Measurements from ENCODE around the gene TRPM3. TPM values are rescaled to one million over a fixed set of nuclear protein-coding genes. Genes with fewer than 3 reads are reported as not detected.

The TRPM3 gene
- polyA plus RNA-seq, 2 of the 4 experiments (the other 2 are of a cell fraction) = not detected

DNA sequence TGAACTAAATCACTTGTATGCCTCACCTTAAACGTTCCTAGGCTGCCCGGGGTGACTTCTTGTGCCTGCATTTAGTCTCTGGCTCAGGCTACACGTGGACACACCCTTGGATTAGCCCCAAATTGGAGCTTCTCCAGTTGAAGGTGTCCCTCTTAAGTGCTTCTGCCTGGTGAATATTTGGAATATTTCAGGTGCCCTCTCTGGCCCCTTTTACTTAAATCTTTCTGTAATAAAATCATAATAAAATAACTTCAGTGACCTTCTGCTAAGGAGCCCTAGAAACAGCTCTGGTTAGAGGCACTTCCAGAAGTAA lies 632.7 kb downstream of the TRPM3 start:
- Histone ChIP-seq H3K9me3 (no peaks in the 10 kb centered on the region), H3K27ac (no peak overlapping the region; a peak in 1 of 6 replicates), H3K4me1 (peaks cover 6% of the 10 kb centered on the region; the same call in 1 of the 3 replicates), H3K4me3 (no peak overlapping the region), H3K4me2 (no peak overlapping the region)
- TF ChIP-seq, protein P1, sequence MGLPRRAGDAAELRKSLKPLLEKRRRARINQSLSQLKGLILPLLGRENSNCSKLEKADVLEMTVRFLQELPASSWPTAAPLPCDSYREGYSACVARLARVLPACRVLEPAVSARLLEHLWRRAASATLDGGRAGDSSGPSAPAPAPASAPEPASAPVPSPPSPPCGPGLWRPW (IDR thresholded peaks at IDR 0.05) = no peak
- TF ChIP-seq, protein P2, sequence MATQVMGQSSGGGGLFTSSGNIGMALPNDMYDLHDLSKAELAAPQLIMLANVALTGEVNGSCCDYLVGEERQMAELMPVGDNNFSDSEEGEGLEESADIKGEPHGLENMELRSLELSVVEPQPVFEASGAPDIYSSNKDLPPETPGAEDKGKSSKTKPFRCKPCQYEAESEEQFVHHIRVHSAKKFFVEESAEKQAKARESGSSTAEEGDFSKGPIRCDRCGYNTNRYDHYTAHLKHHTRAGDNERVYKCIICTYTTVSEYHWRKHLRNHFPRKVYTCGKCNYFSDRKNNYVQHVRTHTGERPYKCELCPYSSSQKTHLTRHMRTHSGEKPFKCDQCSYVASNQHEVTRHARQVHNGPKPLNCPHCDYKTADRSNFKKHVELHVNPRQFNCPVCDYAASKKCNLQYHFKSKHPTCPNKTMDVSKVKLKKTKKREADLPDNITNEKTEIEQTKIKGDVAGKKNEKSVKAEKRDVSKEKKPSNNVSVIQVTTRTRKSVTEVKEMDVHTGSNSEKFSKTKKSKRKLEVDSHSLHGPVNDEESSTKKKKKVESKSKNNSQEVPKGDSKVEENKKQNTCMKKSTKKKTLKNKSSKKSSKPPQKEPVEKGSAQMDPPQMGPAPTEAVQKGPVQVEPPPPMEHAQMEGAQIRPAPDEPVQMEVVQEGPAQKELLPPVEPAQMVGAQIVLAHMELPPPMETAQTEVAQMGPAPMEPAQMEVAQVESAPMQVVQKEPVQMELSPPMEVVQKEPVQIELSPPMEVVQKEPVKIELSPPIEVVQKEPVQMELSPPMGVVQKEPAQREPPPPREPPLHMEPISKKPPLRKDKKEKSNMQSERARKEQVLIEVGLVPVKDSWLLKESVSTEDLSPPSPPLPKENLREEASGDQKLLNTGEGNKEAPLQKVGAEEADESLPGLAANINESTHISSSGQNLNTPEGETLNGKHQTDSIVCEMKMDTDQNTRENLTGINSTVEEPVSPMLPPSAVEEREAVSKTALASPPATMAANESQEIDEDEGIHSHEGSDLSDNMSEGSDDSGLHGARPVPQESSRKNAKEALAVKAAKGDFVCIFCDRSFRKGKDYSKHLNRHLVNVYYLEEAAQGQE (IDR thresholded peaks at IDR 0.05) = no peak
- no peak for TF ChIP-seq ZFP36 (IDR thresholded peaks at IDR 0.05; ENCODE audit: borderline replicate concordance, partially characterized antibody)
- no peak for TF ChIP-seq BCL3 (IDR thresholded peaks at IDR 0.05)
- no peak for TF ChIP-seq CBX2 (IDR thresholded peaks at IDR 0.05; ENCODE audit: borderline replicate concordance, low read depth)
- no peak for TF ChIP-seq EHF (CRISPR knock-in tag; IDR thresholded peaks at IDR 0.05)
- no peak for TF ChIP-seq MAZ (IDR thresholded peaks at IDR 0.05; ENCODE audit: borderline replicate concordance, low read depth, low read length)
- no peak for TF ChIP-seq HMGXB4 (CRISPR knock-in tag; IDR thresholded peaks at IDR 0.05; ENCODE audit: borderline replicate concordance)
- TF ChIP-seq KDM5A (IDR thresholded peaks at IDR 0.05) = no peak
- no peak for TF ChIP-seq RCOR1 (IDR thresholded peaks at IDR 0.05; ENCODE audit: low read depth, low read length)
- TF ChIP-seq JUN (IDR thresholded peaks at IDR 0.05) = no peak
- no peak for TF ChIP-seq ZC3H11A (IDR thresholded peaks at IDR 0.05)
- no peak for TF ChIP-seq EP300 (IDR thresholded peaks at IDR 0.05)
- TF ChIP-seq NFE2L2 (conservative IDR thresholded peaks at IDR 0.05; ENCODE audit: low read length) = no peak
- TF ChIP-seq CHD4 (IDR thresholded peaks at IDR 0.05; ENCODE audit: borderline replicate concordance) = no peak
- no peak for TF ChIP-seq FOXS1 (CRISPR knock-in tag; IDR thresholded peaks at IDR 0.05)
- no peak for TF ChIP-seq FOSB (CRISPR knock-in tag; IDR thresholded peaks at IDR 0.05)
- no peak for TF ChIP-seq CEBPB (IDR thresholded peaks at IDR 0.05)
- no peak for TF ChIP-seq BHLHE40 (IDR thresholded peaks at IDR 0.05; ENCODE audit: low read depth, low read length)
- ATAC-seq = no peak
- POLR2A ChIA-PET = interaction anchor here (0.6 to 1.9 kb wide), 2 partner anchors 70 to 77 kb away, joined by 6 to 7 read pairs; no protein-coding TSS in a partner anchor
- no peak for DNase-seq (ENCODE audit: low read depth in 1 of 2, low spot score in 1 of 2)
- CTCF ChIA-PET = interaction anchor here (0.8 to 1.7 kb wide), 4 partner anchors 10 to 148 kb away, joined by 3 to 5 read pairs (median 3); no protein-coding TSS in a partner anchor
- FAIRE-seq = no peak
- 5% methylated on average over 3 of the region's 3 CpGs for WGBS (ENCODE audit: missing lambda C conversion rate)

DNA sequence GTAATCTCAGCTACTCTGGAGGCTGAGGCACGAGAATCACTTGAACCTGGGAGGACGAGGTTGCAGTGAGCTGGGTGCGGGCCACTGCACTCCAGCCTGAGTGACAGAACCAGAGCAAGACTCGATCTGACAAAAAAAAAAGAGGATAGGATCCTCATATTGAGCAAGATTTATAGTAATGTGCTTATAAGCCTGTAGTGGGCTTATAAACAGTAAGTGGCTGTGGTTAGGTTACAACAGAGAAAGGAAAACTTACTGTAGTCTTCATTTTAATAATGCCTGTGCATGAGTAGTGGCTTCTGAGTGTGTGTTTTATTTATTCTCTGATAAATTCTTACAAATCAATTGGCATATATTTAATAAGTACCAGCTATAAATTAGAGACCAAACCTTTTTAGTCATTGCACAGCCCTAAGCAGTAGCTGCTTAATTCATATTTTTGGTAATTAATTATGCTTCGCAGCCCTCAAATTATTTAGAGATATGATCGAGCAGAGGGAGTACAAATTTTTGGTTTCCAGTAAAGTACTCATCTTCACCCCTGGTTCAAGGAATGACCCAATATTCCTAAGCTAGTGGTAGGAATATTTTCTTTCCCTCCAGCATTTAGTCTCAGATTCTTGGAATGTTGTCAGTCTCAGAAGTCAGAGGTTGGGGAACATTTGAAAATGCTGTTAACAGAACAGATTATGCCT lies 633.2 kb downstream of the TRPM3 start:
- Histone ChIP-seq H3K4me3 (no peak overlapping the region), H3K27ac (no peak overlapping the region; a peak in 1 of 6 replicates), H3K9me3 (no peaks in the 10 kb centered on the region), H3K4me2 (no peak overlapping the region), H3K4me1 (peaks cover 6% of the 10 kb centered on the region; the same call in 1 of the 3 replicates)
- FAIRE-seq = no peak
- no peak for ATAC-seq
- POLR2A ChIA-PET = interaction anchor here (0.6 to 1.9 kb wide), 2 partner anchors 69 to 76 kb away, joined by 6 to 7 read pairs; no protein-coding TSS in a partner anchor
- DNase-seq (ENCODE audit: low read depth in 1 of 2, low spot score in 1 of 2) = no peak
- 74% methylated on average over 6 of the region's 6 CpGs for WGBS (ENCODE audit: missing lambda C conversion rate)
- CTCF ChIA-PET = interaction anchor here (0.8 to 1.7 kb wide), 5 partner anchors 9 to 147 kb away, joined by 3 to 5 read pairs (median 3); no protein-coding TSS in a partner anchor
- no peak for TF ChIP-seq ZC3H11A (IDR thresholded peaks at IDR 0.05)
- TF ChIP-seq HOXB13 (CRISPR knock-in tag; IDR thresholded peaks at IDR 0.05; ENCODE audit: low read depth) = no peak
- TF ChIP-seq, protein P3, sequence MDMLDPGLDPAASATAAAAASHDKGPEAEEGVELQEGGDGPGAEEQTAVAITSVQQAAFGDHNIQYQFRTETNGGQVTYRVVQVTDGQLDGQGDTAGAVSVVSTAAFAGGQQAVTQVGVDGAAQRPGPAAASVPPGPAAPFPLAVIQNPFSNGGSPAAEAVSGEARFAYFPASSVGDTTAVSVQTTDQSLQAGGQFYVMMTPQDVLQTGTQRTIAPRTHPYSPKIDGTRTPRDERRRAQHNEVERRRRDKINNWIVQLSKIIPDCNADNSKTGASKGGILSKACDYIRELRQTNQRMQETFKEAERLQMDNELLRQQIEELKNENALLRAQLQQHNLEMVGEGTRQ (IDR thresholded peaks at IDR 0.05) = no peak
- TF ChIP-seq HOXA7 (CRISPR knock-in tag; IDR thresholded peaks at IDR 0.05) = no peak
- no peak for TF ChIP-seq PHF8 (IDR thresholded peaks at IDR 0.05; ENCODE audit: borderline replicate concordance, low read depth)
- TF ChIP-seq SMC3 (IDR thresholded peaks at IDR 0.05) = no peak
- TF ChIP-seq BCL3 (IDR thresholded peaks at IDR 0.05) = no peak
- TF ChIP-seq CHD2 (IDR thresholded peaks at IDR 0.05; ENCODE audit: low read length, partially characterized antibody) = no peak
- no peak for TF ChIP-seq KDM1A (IDR thresholded peaks at IDR 0.05; ENCODE audit: low read depth)

Data from A549 (cell line).